ENCODE measurements around the gene ZNF860. TPM values are rescaled to one million over a fixed set of nuclear protein-coding genes. Genes with fewer than 3 reads are reported as not detected.

ZNF860 gene
- total and polyA plus RNA-seq, 2 of the 4 experiments (the other 2 are of a cell fraction): 0.18 to 0.26 TPM

- in situ Hi-C loops (cut with MboI; ENCODE audit: low sequenced_read_pairs): no loop called here
- no TSS peak for BruUV-seq (replicated peaks)
- POLR2A ChIA-PET (ENCODE audit: unreplicated experiment): no interaction called here
Measured at GRCh38 chr3:31985831-31986230, 4.3 kb downstream of the ZNF860 start.

More at GRCh38 chr3:31985831-31986230, 4.3 kb downstream of the ZNF860 start:
- Histone ChIP-seq H3K4me3 (ENCODE audit: insufficient read depth, low read depth, low read length) (no peak overlapping the region), H3K9ac (ENCODE audit: low read depth, low read length) (no peak overlapping the region), H3K9me3 (ENCODE audit: control insufficient read depth, insufficient read depth, low read length) (peaks cover 12% of the 10 kb centered on the region), H3K79me1 (ENCODE audit: low read depth in 1 of 2, low read length in 2 of 2) (no peaks in the 10 kb centered on the region), H3K27me3 (ENCODE audit: control insufficient read depth, insufficient read depth, low read length) (no peaks in the 10 kb centered on the region), H2BK15ac (ENCODE audit: low read depth, low read length) (no peak overlapping the region), H3K18ac (ENCODE audit: low read depth, low read length) (no peak overlapping the region), H3K4me2 (ENCODE audit: low read depth, low read length) (no peak overlapping the region), H4K20me1 (ENCODE audit: insufficient read depth, low read length) (no peaks in the 10 kb centered on the region), H3K56ac (ENCODE audit: extremely low read depth, insufficient read depth, low read length) (no peak overlapping the region), H3K4me1 (ENCODE audit: control insufficient read depth, insufficient read depth, low read length) (no peaks in the 10 kb centered on the region), H2BK120ac (ENCODE audit: low read depth, low read length) (no peak overlapping the region), H2AK9ac (replicated peaks; ENCODE audit: low read depth, low read length, poor library complexity) (no peak overlapping the region), H3K36me3 (ENCODE audit: control insufficient read depth, insufficient read depth, low read length) (no peaks in the 10 kb centered on the region), H2AFZ (replicated peaks; ENCODE audit: low read length, poor library complexity) (no peak overlapping the region), H3K27ac (ENCODE audit: insufficient read depth, low read length) (no peak overlapping the region), H2BK5ac (ENCODE audit: low read depth, low read length, poor library complexity, severe bottlenecking) (no peak overlapping the region), H4K8ac (ENCODE audit: low read depth in 2 of 2, low read length in 2 of 2) (no peak overlapping the region), H3K9me1 (ENCODE audit: insufficient read depth, low read length) (no peaks in the 10 kb centered on the region), H2AK5ac (ENCODE audit: low read depth, low read length) (no peak overlapping the region), H3K14ac (replicated peaks; ENCODE audit: low read depth, low read length) (no peak overlapping the region), H2BK20ac (ENCODE audit: low read depth, low read length) (no peak overlapping the region), H3K23ac (ENCODE audit: low read depth, low read length) (no peak overlapping the region), H4K91ac (ENCODE audit: insufficient read depth, low read depth, low read length) (no peak overlapping the region), H4K5ac (ENCODE audit: low read depth, low read length) (no peak overlapping the region), H3K4ac (ENCODE audit: low read depth, low read length) (no peak overlapping the region)
- dilution Hi-C loops (cut with HindIII; ENCODE audit: low sequenced_read_pairs, unreplicated experiment) (no loop called here), intact Hi-C loops (cut with micrococcal nuclease) (loop anchor here (10.0 kb wide), 1 partner anchor 371 kb away; no protein-coding TSS in a partner anchor)
- no peak for TF ChIP-seq RAD21 (IDR thresholded peaks at IDR 0.05; ENCODE audit: low read length)
- TF ChIP-seq SMC3 (IDR thresholded peaks at IDR 0.05; ENCODE audit: low read depth, low read length): no peak
- TF ChIP-seq CHD1 (IDR thresholded peaks at IDR 0.05; ENCODE audit: low read depth, low read length): no peak
- no peak for TF ChIP-seq MAFK (IDR thresholded peaks at IDR 0.05; ENCODE audit: low read depth, low read length)
- no peak for TF ChIP-seq NFE2L2 (IDR thresholded peaks at IDR 0.05; ENCODE audit: low read depth, low read length)
- TF ChIP-seq CEBPB (IDR thresholded peaks at IDR 0.05; ENCODE audit: low read depth, low read length): no peak
- TF ChIP-seq, protein P1, sequence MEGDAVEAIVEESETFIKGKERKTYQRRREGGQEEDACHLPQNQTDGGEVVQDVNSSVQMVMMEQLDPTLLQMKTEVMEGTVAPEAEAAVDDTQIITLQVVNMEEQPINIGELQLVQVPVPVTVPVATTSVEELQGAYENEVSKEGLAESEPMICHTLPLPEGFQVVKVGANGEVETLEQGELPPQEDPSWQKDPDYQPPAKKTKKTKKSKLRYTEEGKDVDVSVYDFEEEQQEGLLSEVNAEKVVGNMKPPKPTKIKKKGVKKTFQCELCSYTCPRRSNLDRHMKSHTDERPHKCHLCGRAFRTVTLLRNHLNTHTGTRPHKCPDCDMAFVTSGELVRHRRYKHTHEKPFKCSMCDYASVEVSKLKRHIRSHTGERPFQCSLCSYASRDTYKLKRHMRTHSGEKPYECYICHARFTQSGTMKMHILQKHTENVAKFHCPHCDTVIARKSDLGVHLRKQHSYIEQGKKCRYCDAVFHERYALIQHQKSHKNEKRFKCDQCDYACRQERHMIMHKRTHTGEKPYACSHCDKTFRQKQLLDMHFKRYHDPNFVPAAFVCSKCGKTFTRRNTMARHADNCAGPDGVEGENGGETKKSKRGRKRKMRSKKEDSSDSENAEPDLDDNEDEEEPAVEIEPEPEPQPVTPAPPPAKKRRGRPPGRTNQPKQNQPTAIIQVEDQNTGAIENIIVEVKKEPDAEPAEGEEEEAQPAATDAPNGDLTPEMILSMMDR (conservative IDR thresholded peaks at IDR 0.05; ENCODE audit: low read depth, low read length): no peak
- no peak for TF ChIP-seq FOS (IDR thresholded peaks at IDR 0.05; ENCODE audit: low read depth, low read length)
- no peak for TF ChIP-seq RCOR1 (IDR thresholded peaks at IDR 0.05; ENCODE audit: insufficient replicate concordance, low read length)
- TF ChIP-seq POLR2A (IDR thresholded peaks at IDR 0.05; ENCODE audit: low read depth, low read length): no peak
- TF ChIP-seq USF2 (IDR thresholded peaks at IDR 0.05; ENCODE audit: low read depth, low read length): no peak
- TF ChIP-seq, protein P2, sequence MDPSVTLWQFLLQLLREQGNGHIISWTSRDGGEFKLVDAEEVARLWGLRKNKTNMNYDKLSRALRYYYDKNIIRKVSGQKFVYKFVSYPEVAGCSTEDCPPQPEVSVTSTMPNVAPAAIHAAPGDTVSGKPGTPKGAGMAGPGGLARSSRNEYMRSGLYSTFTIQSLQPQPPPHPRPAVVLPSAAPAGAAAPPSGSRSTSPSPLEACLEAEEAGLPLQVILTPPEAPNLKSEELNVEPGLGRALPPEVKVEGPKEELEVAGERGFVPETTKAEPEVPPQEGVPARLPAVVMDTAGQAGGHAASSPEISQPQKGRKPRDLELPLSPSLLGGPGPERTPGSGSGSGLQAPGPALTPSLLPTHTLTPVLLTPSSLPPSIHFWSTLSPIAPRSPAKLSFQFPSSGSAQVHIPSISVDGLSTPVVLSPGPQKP (IDR thresholded peaks at IDR 0.05; ENCODE audit: borderline replicate concordance, low read depth, low read length): no peak
- TF ChIP-seq BHLHE40 (IDR thresholded peaks at IDR 0.05; ENCODE audit: low read depth, low read length): no peak
- no peak for TF ChIP-seq MAZ (IDR thresholded peaks at IDR 0.05; ENCODE audit: borderline replicate concordance, low read depth, low read length)
- DNase-seq (no peak), ATAC-seq (ENCODE audit: low read depth) (no peak)
- CTCF ChIA-PET: no interaction called here
- no CpG with 5 or more reads among the region's 2 CpGs for WGBS, 2 experiments (ENCODE audit: extremely low coverage in 2 of 2, insufficient read length in 1 of 2)

All from IMR-90 (cell line).